ENCODE results near the gene FBP2.
"Not testable (repeated sequence)": the region's sequence is repeated elsewhere in the genome, so short reads cannot be mapped to it uniquely, and the experiment has no call there.

Gene FBP2

GRCh38 chr9:94554439-94555331 is 38.9 kb downstream of the FBP2 start, which contains the start of gene PCAT7:
Gene PCAT7 (plus strand): TSS chr9:94555083.
- DNase-seq = no peak

GRCh38 chr9:94554078-94554438 is 39.6 kb downstream of the FBP2 start:
- DNase-seq = no peak

- no peak for DNase-seq
Observed at GRCh38 chr9:94553029-94553938, 40.3 kb downstream of the FBP2 start.

- DNase-seq = no peak
Observed at GRCh38 chr9:94545940-94546339, 47.7 kb downstream of the FBP2 start.

- DNase-seq = not testable (repeated sequence)
Observed at GRCh38 chr9:94544335-94544734, 49.3 kb downstream of the FBP2 start.

GRCh38 chr9:94538908-94539307 is 54.7 kb downstream of the FBP2 start:
- no peak for DNase-seq

GRCh38 chr9:94534901-94535300 is 58.7 kb downstream of the FBP2 start:
- DNase-seq = no peak

GRCh38 chr9:94533601-94534000 is 60.0 kb downstream of the FBP2 start:
- DNase-seq = no peak

- DNase-seq = no peak
Observed at GRCh38 chr9:94533155-94533554, 60.5 kb downstream of the FBP2 start.

- no peak for DNase-seq
Observed at GRCh38 chr9:94528886-94529285, 64.7 kb downstream of the FBP2 start.

- DNase-seq = no peak
Observed at GRCh38 chr9:94526951-94527350, 66.7 kb downstream of the FBP2 start.

- no peak for DNase-seq
Observed at GRCh38 chr9:94526271-94526670, 67.4 kb downstream of the FBP2 start.

- no peak for DNase-seq
Observed at GRCh38 chr9:94525396-94526035, 68.1 kb downstream of the FBP2 start.

GRCh38 chr9:94517254-94517653 is 76.4 kb downstream of the FBP2 start:
- DNase-seq = no peak

- no peak for DNase-seq
Observed at GRCh38 chr9:94514722-94515121, 78.9 kb downstream of the FBP2 start.

GRCh38 chr9:94511955-94512265 is 81.7 kb downstream of the FBP2 start:
- no peak for DNase-seq

- DNase-seq = no peak
Observed at GRCh38 chr9:94511134-94511954, 82.3 kb downstream of the FBP2 start.

Measured in activated T-cell treated with anti-CD3 and anti-CD28 coated beads for 4 hours (primary cell).